ENCODE measurements around the gene PKDCC. TPM values are rescaled to one million over a fixed set of nuclear protein-coding genes. Genes with fewer than 3 reads are reported as not detected.

The PKDCC gene
- total and polyA plus RNA-seq, 2 of the 13 experiments (the other 11 are each of a cell fraction or from before 2014, with no cell fraction given), result 52.6 to 58.8 TPM

- POLR2A ChIA-PET, result no interaction called here
Observed at GRCh38 chr2:42025151-42025582, 22.7 kb upstream of the PKDCC start.

GRCh38 chr2:42026272-42026671 is 21.5 kb upstream of the PKDCC start:
- ChIA-PET POLR2A (no interaction called here), CTCF (ENCODE audit: low intra/inter-chr PET ratio, low total read pairs) (no interaction called here)
- TF ChIP-seq ZNF20 (CRISPR knock-in tag; IDR thresholded peaks at IDR 0.05) (no peak), ZGPAT (CRISPR knock-in tag; IDR thresholded peaks at IDR 0.05) (no peak), AGO2 (optimal IDR thresholded peaks at IDR 0.05; ENCODE audit: low read depth, low read length) (no peak), HOXA9 (CRISPR knock-in tag; IDR thresholded peaks at IDR 0.05; ENCODE audit: borderline replicate concordance) (no peak)
- DNase-seq (ENCODE audit: low spot score) (no peak), FAIRE-seq (no peak), ATAC-seq (no peak)
- Histone ChIP-seq H3K79me2 (ENCODE audit: insufficient read depth, low read length) (no peaks in the 10 kb centered on the region), H3K9me3 (ENCODE audit: low read length) (no peaks in the 10 kb centered on the region), H3K27me3 (ENCODE audit: control insufficient read depth in 1 of 2, insufficient read depth in 2 of 2, low read length in 2 of 2) (peaks cover 12 to 63% of the 10 kb centered on the region in 2 experiments; a peak in 4 of 5 replicates), H3K36me3 (replicated peaks in 1 of 2; ENCODE audit: control insufficient read depth in 1 of 2, insufficient read depth in 2 of 2, low read length in 2 of 2) (no peaks in the 10 kb centered on the region), H3K4me2 (ENCODE audit: low read depth, low read length) (no peak overlapping the region), H2AFZ (ENCODE audit: low read length) (no peak overlapping the region), H3K9ac (ENCODE audit: insufficient read depth, low read depth, low read length) (no peak overlapping the region), H3K27ac (ENCODE audit: extremely low read length, insufficient read depth, low read length) (no peak overlapping the region), H4K20me1 (ENCODE audit: insufficient read depth, low read length) (no peaks in the 10 kb centered on the region), H3K4me3 (replicated peaks in 1 of 3; ENCODE audit: insufficient read depth in 1 of 3, low read depth in 2 of 3, low read length in 3 of 3) (no peak overlapping the region), H3K4me1 (ENCODE audit: insufficient read depth, low read length) (0 out of 2 replicates have a peak, but pooled peaks cover 5% of the 10 kb centered on the region)
- BruUV-seq (replicated peaks), result no TSS peak
- in situ Hi-C loops (cut with HindIII; ENCODE audit: extremely low pct_ligation_motif_present, low pct_unique_long_range_greater_than_20kb), result no loop called here
- WGBS (ENCODE audit: low lambda C conversion rate), result 13% methylated on average over 5 of the region's 5 CpGs
- intact Hi-C loops (cut with micrococcal nuclease; ENCODE audit: unreplicated experiment), result no loop called here

More at GRCh38 chr2:42025151-42025582, 22.7 kb upstream of the PKDCC start:
- intact Hi-C loops (cut with micrococcal nuclease; ENCODE audit: unreplicated experiment) (no loop called here), in situ Hi-C loops (cut with HindIII; ENCODE audit: extremely low pct_ligation_motif_present, low pct_unique_long_range_greater_than_20kb) (no loop called here)
- CTCF ChIA-PET (ENCODE audit: low intra/inter-chr PET ratio, low total read pairs), result no interaction called here
- no peaks in the 10 kb centered on the region for H3K9me3 ChIP-seq (ENCODE audit: low read length)
- H3K27ac ChIP-seq (ENCODE audit: extremely low read length, insufficient read depth, low read length), result no peak overlapping the region
- H2AFZ ChIP-seq (ENCODE audit: low read length), result no peak overlapping the region
- H3K4me1 ChIP-seq (ENCODE audit: insufficient read depth, low read length), result 0 out of 2 replicates have a peak, but pooled peaks cover 5% of the 10 kb centered on the region
- H3K79me2 ChIP-seq (ENCODE audit: insufficient read depth, low read length), result no peaks in the 10 kb centered on the region
- no peak overlapping the region for H3K4me3 ChIP-seq (replicated peaks in 1 of 3; ENCODE audit: insufficient read depth in 1 of 3, low read depth in 2 of 3, low read length in 3 of 3)
- WGBS (ENCODE audit: low lambda C conversion rate), result 17% methylated on average over 3 of the region's 3 CpGs
- no peak overlapping the region for H3K4me2 ChIP-seq (ENCODE audit: low read depth, low read length)
- no peaks in the 10 kb centered on the region for H4K20me1 ChIP-seq (ENCODE audit: insufficient read depth, low read length)
- H3K9ac ChIP-seq (ENCODE audit: insufficient read depth, low read depth, low read length), result no peak overlapping the region
- peak; percentile 44 for ATAC-seq
- H3K27me3 ChIP-seq (ENCODE audit: control insufficient read depth in 1 of 2, insufficient read depth in 2 of 2, low read length in 2 of 2), result peaks cover 10 to 56% of the 10 kb centered on the region in 2 experiments; a peak in 4 of 5 replicates
- TF ChIP-seq SIX4 (CRISPR knock-in tag; IDR thresholded peaks at IDR 0.05) (0 out of 2 replicates have a peak, but pooled peaks have one; percentile 22), IKZF4 (CRISPR knock-in tag; IDR thresholded peaks at IDR 0.05; ENCODE audit: borderline replicate concordance, low read depth, not compliant biosample characterization) (no peak), PAX8 (CRISPR knock-in tag; IDR thresholded peaks at IDR 0.05; ENCODE audit: borderline replicate concordance) (no peak)
- FAIRE-seq, result no peak
- no peak for DNase-seq (ENCODE audit: low spot score)
- no TSS peak for BruUV-seq (replicated peaks)
- no peaks in the 10 kb centered on the region for H3K36me3 ChIP-seq (replicated peaks in 1 of 2; ENCODE audit: control insufficient read depth in 1 of 2, insufficient read depth in 2 of 2, low read length in 2 of 2)

Data from HepG2 (cell line).